TTC549 (cell line): ENCODE results near the gene TYW1B.
A peak's percentile ranks its signal among the peaks of the same experiment; 100 is the strongest.
"Not testable (repeated sequence)": the region's sequence is repeated elsewhere in the genome, so short reads cannot be mapped to it uniquely, and the experiment has no call there.

Source experiments
- FAIRE-seq: peaks from 2 replicates; lab custom pipeline; 2012; peaks lifted over from hg19 to GRCh38; lab: Jason Lieb, UNC

Gene TYW1B

DNA sequence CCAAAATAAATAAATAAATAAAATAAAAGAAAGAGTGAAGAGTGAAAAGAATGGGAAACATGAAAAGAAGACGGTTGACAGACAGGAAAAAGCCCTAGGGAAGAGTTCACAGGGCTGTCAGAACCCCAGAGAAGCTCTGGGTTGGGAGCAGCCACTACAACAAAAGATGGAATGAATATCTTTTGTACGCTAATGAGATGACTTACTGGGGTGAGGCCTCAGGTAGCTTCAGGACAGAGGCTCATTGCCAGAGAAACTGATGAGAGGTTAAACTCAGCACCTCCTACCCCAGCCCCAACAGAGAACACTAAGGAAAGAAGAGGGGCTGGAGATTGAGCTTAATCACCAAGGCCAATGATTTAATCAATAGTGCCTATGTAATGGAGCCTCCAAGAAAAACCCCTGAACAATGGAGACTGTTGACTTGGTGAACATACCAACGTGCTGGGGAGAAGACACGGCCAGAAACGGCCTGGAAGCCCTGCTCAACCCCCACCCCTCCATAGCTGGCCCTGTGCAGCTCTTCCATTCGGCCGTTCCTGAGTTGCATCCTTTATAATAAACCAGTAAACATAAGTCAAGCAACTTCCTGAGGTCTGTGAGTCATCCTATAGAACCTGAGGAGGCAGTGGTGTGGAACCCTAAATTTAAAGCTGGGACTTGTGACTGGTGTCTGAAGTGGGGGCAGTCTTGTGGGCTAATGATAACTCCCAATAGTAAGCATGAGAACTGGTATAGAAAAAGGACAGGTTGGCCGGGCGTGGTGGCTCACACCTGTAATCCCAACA, 11.4 kb downstream of the TYW1B start:
- not testable (repeated sequence) for FAIRE-seq

DNA sequence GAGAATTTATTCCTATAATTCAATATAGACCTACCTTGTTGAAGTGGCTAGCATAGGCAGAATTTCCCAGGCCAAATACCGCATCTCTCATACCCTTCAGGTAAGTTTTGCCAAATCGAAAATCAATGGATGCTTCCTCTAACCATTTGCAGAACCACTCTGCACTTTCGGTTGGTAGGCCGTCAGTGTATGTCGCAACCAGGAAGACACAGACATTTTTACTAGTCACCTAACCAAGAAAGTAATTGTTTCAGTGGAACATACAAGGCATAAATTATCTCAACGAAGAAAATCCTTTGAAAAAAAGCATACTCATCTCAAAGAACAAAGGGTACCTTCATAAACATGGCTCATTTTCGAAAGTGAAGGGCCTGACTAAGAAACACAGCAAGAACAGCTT, 17.6 kb downstream of the TYW1B start:
- FAIRE-seq: not testable (repeated sequence)

DNA sequence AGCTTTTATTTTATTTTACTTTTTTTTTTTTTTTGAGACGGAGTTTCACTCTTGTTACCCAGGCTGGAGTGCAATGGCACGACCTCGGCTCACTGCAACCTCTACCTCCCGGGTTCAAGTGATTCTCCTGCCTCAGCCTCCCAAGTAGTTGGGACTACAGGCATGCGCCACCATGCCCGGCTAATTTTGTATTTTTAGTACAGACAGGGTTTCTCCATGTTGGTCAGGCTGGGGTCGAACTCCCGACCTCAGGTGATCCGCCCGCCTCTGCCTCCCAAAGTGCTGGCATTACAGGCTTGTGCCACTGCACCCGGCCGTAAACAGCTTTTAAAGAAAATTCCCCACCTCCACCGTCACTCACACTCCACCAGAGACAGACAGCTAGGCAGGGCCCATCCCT, 19.5 kb downstream of the TYW1B start:
- FAIRE-seq: not testable (repeated sequence)

DNA sequence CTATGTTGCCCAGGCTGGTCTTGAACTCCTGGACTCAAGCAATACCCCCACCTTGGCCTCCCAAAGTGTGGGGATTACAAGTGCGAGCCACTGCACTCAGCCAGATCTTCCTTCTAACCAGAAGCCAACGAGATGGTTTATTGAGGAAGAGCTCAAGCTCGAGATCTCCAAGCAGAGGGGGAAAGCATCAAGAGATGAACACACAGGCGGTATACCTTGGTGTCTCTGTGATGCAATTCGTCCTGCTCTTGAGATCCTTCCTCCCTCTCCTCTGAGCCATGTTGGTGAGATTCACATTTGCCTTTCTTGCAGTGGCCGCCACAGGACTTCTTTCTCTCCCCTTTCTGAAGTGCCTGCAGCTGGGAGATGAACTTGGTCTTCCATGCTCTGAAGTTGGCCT, 21.1 kb downstream of the TYW1B start:
- not testable (repeated sequence) for FAIRE-seq

DNA sequence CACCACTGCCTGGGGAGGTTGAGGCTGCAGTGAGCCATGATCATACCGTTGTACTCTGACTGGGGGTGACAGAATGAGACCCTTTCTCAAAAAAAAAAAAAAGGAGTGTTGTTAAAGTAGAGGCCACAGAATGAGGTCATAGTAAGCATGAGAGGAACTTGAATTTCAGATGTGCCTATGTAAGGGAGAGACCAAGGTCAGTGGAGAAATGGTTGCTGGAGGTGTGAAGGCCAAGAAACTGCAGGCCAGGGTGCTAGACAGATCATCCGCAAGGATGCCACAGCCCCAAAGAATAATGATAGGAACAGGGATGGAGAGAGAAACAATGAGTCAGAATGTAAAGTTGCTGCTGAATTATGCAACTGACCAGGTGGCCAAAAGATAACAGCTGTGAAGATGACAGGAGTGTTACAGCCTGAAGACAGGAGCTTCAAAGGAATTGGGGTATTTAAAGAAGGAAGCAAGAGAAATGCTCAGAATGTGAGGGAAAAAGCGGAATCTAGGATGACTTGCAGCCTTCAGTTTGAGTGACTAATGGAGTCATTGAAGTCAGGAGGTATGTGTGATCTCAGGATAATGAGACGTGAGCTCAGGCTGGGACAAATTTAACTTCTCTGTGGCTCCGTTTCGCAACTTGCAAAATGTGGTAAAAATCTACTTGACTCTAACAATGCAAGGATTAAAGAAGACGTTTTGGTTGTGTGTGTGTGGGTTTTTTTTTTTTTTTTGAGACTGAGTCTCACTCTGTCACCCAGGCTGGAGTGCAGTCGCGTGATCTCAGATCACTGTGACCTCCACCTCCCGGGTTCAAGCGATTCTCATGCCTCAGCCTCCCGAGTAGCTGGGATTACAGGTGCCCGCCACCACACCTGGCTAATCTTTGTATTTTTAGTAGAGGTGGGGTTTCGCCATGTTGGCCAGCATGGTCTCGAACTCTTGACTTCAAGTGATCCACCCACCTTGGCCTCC, 22.2 kb downstream of the TYW1B start:
- FAIRE-seq: no peak

DNA sequence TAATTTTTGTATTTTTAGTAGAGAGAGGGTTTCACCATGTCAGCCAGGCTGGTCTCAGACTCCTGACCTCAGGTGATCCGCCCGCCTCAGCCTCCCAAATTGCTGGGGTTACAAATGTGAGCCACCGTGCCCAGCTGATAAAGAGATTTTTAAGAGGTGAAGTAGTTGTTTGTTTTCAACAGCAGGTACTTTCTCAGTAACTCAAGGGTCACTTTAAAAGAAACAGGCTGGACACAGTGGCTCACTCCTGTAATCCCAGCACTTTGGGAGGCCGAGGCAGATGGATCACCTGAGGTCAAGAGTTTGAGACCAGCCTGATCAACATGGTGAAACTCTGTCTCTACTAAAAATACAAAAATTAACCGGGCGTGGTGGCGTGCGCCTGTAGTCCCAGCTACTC, 24.2 kb downstream of the TYW1B start:
- FAIRE-seq: not testable (repeated sequence)

DNA sequence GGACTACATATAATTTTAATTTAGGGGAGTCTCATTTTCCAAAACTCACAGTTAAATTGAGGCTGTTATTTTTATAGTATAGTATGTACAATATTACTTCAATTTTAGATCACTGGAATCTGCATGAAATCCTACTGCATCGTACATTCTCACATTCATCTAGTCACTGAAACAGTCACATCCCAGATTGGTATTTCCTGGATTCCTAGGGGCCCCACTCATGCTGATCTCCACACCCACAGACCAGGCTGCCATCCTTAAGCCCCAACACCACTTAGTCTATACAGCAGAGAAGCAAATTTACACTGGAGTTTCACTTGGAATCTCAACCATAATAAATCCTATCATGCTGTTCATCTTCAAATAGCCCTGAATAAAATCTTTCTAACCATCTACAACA, 26.4 kb downstream of the TYW1B start:
- not testable (repeated sequence) for FAIRE-seq

DNA sequence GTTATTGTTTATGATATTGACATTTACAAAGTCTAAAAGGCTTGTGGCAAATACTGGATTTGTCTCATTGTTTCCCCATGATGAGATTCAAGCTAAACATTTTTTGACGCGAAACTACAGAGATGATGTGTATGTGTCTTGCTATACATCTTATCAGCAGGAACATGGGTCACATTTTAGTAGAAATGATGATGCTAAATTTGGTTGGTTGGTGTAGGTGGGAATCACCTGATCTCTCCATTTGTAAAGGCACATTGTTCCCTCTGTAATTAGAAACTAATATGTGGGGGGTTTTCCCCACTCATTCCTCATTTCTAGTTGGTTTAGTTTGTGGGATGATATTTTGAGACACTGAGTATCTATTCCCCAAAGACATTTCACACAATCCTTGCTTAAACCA, 32.6 kb downstream of the TYW1B start:
- not testable (repeated sequence) for FAIRE-seq

DNA sequence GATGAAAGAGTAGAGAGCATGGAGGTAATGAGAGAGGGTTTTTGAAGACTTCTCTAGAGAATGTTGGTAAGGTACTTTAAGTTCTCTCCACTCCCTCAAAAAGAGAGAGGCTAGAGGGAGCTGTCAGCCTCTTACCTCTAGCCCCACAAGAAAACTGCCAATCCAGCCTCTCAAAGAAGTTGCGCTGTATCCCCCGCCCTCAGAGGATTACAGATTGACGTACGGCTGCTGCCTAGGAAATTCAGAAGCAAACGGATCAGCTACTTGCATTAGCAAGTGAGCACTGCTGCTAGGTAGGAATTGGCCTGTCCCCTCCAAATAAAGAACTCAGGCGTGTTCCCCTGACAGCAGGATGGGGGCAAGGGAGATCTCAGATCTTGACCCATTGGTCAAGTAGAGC, 34.2 kb downstream of the TYW1B start:
- no peak for FAIRE-seq

DNA sequence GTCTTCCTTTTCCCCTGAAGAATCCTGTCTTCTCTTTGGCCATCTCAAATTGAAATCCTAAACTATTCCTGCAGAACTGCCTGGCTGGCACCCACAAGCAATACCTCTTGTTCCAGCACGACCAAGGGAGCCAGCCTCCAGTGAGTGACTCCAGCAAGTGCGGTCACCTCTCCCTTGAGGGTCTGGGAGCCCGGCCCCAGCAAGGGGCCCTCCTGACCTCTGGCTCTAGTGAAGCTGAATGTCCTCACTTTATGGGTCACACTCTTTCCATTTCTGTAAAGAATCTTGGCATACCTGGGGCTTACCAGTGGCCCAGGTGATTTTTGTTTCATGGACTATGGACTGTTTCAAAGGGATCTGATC, 37.3 kb downstream of the TYW1B start:
- FAIRE-seq: not testable (repeated sequence)

DNA sequence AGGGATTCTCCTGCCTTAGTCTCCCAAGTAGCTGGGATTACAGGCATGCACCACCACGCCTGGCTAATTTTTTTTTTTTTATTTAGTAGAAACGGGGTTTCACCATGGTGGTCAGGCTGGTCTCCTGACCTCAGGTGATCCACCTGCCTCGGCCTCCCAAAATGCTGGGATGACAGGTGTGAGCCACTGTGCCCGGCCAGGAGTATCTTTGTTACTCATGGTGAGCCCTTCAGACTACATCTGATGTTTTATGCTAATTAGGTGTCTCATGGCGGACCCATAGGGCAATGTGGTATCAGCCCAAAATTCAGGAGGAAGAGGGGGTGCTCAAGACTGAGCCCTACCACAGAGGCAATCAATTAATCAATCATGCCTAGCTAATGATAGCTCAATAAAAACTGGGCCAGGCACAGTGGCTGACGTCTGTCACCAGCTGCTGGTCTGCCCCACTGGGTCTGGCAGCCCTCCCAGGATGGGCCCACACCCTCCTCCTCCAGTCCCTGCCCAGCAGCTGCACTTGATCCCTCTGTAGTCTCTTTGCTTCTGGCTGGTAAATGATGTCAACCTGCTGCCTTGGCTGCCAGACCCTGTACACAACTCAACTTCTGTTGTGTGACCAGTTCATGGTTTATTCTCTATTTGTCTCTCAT, 37.8 kb downstream of the TYW1B start:
- not testable (repeated sequence) for FAIRE-seq

DNA sequence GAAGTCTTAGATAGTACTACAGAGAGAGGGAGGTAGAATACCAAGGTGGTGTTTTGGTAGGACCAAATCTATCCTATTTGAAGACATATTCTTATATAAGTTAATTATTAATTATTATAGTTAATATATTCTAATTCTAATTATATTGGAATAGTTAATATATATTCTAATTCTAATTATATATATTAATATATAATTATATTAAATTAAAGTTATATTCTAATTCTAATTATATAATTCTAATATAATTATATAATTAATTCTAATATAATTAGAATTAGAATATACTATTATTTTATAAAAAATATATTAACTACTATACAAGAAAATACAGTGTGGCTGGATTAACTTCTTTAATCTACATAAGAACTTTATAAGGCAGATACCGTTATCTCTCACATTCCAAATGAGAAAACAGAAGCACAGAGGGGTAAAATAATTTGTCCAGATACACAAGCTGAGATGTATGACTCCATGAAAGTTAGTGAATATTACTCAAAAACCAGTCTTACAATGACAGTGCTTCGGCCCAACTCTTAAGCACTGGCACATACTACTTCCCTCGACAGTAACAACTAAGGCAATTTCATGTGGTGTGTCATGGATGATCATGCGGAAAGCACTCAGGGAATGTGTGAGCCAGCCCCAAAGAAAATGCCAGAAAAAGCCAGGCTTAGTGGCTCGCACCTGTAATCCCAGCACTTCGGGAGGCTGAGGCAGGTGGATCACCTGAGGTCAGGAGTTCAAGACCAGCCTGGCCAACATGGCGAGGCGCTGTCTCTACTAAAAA, 42.6 kb downstream of the TYW1B start:
- FAIRE-seq: peak; percentile 82

DNA sequence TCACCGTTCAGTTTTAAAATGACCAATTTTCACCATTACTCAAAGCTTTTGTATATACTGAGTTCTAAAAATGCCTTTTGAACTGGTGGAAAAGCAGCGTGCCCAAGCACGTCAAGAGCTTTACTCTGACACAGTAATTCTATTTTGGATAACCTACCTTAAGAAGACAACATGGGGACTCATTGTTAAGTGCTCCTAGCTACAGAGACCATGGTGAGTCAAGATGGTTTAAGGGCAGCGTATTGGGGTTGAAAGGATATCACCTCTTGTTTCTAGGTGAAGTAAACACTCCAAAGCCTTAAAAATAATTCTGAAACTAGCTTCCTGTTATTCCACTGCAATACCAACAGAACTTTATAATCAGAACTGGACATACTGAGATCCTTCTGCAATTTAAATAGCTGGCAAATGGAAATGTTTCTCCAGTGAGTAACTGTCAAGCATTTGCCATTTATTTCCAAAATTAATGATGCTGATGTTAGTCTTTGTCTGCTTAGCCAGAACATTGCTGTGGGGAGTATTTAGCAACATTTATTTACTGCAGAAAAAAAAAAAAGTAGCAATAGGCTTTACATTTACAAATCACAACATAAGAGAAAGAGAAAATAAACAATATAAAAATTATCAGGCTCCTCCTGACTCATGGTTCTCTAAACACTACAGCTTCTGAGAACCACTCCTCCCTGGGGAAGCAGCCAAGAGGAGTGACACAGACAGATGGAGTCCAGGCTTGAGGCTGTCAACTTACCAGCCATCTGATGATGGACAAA, 44.2 kb downstream of the TYW1B start:
- not testable (repeated sequence) for FAIRE-seq

DNA sequence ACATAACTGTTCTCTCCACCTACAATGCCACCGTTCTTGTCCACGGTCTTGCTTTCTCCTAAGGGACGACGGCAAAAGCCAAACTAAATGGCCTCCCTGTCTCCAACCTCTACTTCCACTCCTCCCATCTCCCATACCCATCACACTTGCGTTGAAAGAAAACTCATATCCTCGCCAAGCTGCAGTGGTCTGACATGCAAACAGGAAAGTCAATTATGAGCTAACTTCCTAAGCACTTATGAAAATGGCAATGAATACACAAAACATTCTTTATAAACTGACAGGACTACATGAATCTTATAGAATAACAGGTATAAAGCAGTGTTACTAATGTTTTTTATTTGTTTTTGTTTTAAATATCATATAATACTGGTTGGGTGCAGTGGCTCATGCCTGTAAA, 46.4 kb downstream of the TYW1B start:
- FAIRE-seq: no peak

DNA sequence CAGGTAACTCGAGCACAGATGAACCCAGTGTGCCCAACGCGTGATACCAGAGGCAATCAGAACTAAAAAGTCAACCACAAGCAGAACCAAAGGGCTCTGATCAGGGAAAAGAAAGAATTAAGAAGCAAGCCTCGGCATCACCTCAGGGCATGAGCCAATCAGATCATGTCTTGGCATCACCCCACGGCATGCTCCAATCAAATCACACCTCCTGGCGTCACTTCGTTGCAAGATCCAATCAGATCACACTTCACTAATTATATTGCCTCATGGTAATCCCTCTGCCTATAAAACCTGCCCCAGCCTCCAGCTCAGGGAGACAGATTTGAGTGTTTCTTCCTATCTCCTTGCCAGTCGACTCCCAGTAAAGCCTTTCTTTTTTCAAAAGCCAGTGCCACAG, 46.8 kb downstream of the TYW1B start:
- no peak for FAIRE-seq

DNA sequence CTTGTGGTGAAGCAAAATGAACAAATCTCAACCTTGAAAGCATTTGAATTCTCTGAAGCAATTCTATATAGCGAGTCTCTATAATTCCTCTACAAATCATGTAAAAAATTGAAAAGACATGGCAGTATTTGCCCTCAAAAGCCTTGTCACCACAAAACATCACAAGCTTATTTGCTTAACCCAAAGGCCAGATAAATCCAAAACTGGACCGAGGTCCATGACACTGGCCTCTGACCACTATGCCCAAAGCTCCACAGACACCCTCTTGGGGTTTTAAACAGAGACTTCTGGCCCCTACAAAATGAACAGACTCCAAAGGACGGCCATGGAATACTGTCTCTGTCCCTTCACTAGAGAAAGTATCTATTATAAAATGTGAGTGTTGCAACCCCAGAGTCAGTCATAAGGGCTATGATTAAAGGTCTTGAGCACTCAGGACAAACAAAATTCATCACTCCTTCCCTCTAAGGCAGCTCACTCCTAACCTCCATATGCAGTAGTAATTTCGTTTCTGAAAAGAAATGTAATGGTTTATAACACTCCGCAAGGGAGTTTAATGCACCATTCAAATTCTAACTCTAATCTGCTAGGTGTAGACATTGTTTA, 47.6 kb downstream of the TYW1B start:
- FAIRE-seq: not testable (repeated sequence)

DNA sequence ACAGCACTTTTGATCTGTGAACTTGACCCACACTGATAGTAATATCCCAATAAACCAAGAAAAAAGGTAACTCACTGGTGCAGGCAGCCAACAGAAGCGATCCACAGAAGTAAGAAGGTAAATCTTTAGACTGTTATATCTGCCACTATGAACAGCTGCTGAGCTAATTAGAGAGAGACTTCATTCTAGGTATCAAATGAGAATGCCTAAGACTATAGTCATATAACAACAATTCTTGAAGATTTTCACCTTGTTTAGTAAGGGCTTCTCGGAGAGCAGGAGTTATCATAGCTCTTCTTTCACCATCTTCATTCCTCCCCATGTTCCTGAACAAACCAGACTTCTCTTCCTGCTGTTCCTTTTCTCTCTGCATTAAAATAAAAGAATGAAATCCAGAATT, 50.8 kb downstream of the TYW1B start:
- FAIRE-seq: not testable (repeated sequence)

DNA sequence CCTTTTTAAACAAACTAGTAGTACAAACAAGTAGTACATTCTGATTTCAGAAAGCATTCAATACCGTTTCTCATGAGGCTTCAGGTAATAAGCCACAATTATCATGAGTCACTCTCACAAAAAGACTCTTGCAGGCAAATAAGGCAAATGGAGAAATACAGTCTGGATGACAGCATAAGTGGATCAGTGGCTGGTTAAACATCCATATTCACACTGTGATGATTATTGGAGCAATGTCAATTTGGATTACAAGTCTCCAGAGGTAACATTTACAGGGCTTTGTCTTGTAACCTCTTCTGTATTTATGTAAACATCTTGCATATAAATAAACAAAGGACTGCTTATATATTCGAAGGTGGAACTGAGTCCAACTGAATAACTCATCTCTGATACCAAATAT, 55.4 kb downstream of the TYW1B start:
- FAIRE-seq: not testable (repeated sequence)

DNA sequence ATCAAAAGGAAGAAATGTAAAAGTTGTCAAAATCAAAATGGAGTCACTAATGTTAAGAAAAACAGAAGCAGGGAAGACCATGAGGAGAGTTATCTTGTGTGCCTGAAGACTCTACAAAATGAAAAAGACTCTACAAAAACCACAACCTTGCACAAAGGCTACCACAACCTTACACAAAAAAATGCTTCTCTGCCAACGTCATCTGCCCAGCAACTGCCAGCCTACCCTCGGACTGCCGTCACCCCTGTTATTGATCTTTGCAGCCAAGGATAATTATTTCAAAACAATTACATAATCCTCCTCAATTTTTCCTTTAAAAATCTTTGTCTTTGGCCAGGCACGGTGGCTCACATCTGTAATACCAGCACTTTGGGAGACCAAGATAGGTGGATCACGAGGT, 61.0 kb downstream of the TYW1B start:
- FAIRE-seq: not testable (repeated sequence)

DNA sequence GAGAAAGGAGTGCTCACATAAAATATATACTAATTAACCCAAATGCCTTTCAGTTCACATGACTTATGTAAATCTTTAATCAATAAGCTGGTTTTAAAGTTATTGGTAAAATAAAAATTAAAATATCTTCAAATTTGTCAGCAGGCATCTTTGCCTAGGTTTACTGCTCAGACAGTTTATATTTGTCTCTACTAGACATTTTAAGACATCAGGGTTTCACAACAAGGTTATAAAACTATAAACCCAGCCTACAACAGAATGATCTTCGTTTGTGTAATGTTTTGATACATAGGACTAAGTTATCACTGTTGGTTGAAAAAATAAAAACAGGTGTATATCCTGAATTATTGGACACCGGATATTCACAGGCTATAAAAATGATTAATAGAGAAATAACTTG, 67.4 kb downstream of the TYW1B start:
- FAIRE-seq: no peak

DNA sequence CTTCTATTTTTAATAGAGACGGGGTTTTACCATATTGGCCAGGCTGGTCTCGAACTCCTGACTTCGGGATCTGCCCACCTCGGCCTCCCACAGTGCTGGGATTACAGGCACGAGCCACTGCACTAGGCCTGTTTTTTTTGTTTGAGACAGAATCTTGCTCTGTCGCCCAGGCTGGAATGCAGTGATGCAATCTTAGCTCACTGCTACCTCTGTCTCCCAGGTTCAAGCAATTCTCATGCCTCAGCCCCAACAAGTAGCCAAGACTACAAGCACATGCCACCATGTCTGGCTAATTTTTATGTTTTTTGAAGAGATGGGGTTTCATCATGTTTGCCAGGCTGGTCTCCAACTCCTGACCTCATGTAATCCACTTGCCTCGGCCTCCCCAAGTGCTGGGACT, 73.7 kb downstream of the TYW1B start:
- FAIRE-seq: no peak
